SU-DHL-6 (cell line): ENCODE measurements around the gene AKR1B15.

ENCODE experiments used
- CTCF ChIP-seq: fragments of 200-600 bp; sonication (generic); IDR thresholded peaks from one replicate; pipeline ENCODE4 v1.5.1; 2017; ENCODE audit warnings: antibody characterized with exemption, mild to moderate bottlenecking, low read length, moderate library complexity; ENCODE audit not compliant: insufficient read depth, poor library complexity, severe bottlenecking
- EZH2phosphoT487 ChIP-seq: fragments of 200-600 bp; sonication (generic), shearing (Covaris generic); conservative IDR thresholded peaks from 2 replicates; pipeline ENCODE4 v1.6.1; 2018; ENCODE audit warnings: mild to moderate bottlenecking, antibody characterized with exemption, low read length, moderate library complexity, mixed read lengths

- TF ChIP-seq CTCF (no peak), EZH2phosphoT487 (no peak)
Observed at GRCh38 chr7:134505856-134506255, 43.1 kb upstream of the AKR1B15 start.
